ENCODE measurements around the gene RRM2. TPM values are rescaled to one million over a fixed set of nuclear protein-coding genes. Genes with fewer than 3 reads are reported as not detected.
"Not testable (repeated sequence)": the region's sequence is repeated elsewhere in the genome, so short reads cannot be mapped to it uniquely, and the experiment has no call there.

The RRM2 gene
- total RNA-seq, 1 donor from 2014 or later, result 374 TPM

DNA sequence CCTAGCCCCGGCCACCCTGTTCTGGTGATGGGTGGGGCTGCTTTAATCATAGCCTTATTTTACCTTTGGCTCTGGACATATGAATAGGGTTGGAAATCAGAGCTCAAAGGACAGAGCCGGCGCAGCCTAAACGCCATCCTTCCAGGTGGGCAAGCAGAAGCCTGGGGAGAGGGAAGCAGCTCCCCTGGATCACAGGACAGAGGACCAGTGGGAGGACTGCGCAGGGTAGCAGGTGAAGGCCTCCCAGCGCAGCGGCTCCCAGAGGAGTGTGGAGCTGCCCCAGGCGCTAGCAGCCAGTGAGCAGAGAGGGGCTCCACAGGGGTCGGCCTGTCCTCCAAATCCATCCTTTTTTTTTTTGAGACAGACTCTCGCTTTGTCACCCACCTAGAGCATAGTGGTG is 25.9 kb upstream of the RRM2 start:
- Mint-ChIP-seq H3K36me3 (ENCODE audit: low read depth) (peaks cover 3% of the 10 kb centered on the region), H3K4me1 (ENCODE audit: low read depth) (peaks cover 10% of the 10 kb centered on the region), H3K27ac (no peak overlapping the region), H3K4me3 (ENCODE audit: low read depth) (no peak overlapping the region), H3K27me3 (ENCODE audit: low read depth) (peaks cover 34% of the 10 kb centered on the region), H3K9me3 (no peaks in the 10 kb centered on the region)
- no peak for DNase-seq (ENCODE audit: low spot score)
- intact Hi-C loops (cut with micrococcal nuclease), result loop anchor here (1.0 kb wide), 1 partner anchor 24 kb away; no protein-coding TSS in a partner anchor

DNA sequence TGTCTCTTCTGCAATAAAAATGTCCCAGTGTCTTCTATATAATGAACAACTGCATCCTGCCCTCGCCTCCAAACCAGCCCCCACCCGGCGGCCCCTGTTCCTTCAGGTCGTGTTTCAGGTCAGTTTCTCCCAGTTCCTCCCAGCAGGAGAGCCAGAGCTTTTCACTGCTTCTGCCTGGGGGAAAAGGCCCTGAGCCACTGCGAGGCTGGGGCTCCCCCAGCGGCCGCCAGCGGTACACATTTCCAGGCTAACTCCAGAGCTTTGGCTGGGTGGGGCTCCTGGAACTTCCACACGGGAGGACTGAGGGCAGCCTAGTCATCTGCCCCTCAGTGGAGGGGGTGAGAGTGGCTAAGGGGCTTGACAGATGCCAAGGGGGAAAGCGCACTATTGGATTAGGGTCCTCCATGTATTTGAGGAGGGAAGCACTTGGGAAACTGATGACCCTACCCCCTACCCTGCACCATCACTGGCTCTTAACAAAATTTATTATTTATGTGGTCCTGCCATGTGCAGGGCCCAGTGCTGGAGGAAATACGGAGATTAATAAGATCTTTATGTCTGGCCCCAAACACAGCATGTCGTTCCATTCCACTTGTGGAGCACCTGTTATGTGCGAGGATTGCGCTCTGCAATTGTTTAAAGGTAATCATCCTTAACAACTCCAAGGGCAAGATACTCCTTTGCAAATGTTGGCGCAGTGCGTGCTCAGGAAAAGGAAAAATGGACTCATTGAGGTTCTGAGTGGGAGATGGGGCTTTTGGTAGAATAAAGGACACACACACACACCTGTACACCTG is 25.0 kb upstream of the RRM2 start:
- H3K4me1 Mint-ChIP-seq (ENCODE audit: low read depth), result peaks cover 4% of the 10 kb centered on the region
- H3K27me3 Mint-ChIP-seq (ENCODE audit: low read depth), result peaks cover 28% of the 10 kb centered on the region
- H3K36me3 Mint-ChIP-seq (ENCODE audit: low read depth), result no peaks in the 10 kb centered on the region
- H3K27ac Mint-ChIP-seq, result no peak overlapping the region
- no peak overlapping the region for H3K4me3 Mint-ChIP-seq (ENCODE audit: low read depth)
- no peak for DNase-seq (ENCODE audit: low spot score)
- intact Hi-C loops (cut with micrococcal nuclease), result loop anchor here (1.0 kb wide), 1 partner anchor 25 kb away; no protein-coding TSS in a partner anchor
- H3K9me3 Mint-ChIP-seq, result no peaks in the 10 kb centered on the region

DNA sequence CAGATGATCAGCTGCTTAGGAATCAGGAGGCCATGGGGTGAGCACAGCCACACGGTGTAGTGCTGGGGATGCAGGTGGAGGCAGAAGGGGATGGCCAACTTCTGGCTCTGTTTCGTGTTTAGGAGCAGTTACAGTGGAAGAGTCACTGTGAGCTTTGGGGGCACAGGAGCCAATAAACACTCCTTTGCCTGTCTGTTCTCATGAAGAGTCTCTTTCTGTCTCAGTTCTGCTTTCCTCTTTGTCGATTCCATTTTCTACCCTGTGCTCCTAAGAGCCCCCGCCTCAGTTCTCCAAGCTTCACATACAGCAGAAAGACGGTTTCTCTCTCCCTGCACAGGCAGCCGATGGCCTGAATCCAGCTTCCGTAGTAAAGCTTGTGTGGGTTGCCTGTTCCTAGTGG is 21.0 kb upstream of the RRM2 start:
- Mint-ChIP-seq H3K4me3 (ENCODE audit: low read depth) (no peak overlapping the region), H3K27ac (no peak overlapping the region), H3K9me3 (no peaks in the 10 kb centered on the region), H3K36me3 (ENCODE audit: low read depth) (no peaks in the 10 kb centered on the region), H3K4me1 (ENCODE audit: low read depth) (peaks cover 2% of the 10 kb centered on the region), H3K27me3 (ENCODE audit: low read depth) (peaks cover 15% of the 10 kb centered on the region)
- intact Hi-C loops (cut with micrococcal nuclease), result no loop called here
- DNase-seq (ENCODE audit: low spot score), result no peak

DNA sequence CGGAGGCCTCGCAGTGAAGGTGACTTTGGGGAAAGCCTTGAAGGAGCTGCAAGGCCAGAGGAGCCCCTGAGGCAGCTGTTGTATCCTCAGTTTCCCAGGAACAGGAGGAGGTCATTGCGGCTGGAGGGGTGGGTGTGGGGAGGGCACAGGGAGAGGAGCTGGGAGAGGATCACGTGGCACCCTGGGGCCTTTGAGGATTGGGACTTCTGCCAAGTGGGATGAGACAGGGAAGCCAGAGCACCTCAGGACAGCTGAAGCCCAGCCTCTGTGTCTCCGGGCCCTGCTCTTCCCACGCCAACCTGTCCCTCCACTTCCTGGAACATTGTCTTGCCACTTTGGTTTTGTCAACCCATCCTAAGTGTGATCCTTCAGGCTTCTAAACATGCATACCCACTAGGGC is 19.4 kb upstream of the RRM2 start:
- DNase-seq (ENCODE audit: low spot score), result no peak
- Mint-ChIP-seq H3K4me1 (ENCODE audit: low read depth) (no peaks in the 10 kb centered on the region), H3K27me3 (ENCODE audit: low read depth) (peaks cover 10% of the 10 kb centered on the region), H3K9me3 (no peaks in the 10 kb centered on the region), H3K4me3 (ENCODE audit: low read depth) (no peak overlapping the region), H3K36me3 (ENCODE audit: low read depth) (no peaks in the 10 kb centered on the region), H3K27ac (no peak overlapping the region)
- intact Hi-C loops (cut with micrococcal nuclease), result no loop called here

DNA sequence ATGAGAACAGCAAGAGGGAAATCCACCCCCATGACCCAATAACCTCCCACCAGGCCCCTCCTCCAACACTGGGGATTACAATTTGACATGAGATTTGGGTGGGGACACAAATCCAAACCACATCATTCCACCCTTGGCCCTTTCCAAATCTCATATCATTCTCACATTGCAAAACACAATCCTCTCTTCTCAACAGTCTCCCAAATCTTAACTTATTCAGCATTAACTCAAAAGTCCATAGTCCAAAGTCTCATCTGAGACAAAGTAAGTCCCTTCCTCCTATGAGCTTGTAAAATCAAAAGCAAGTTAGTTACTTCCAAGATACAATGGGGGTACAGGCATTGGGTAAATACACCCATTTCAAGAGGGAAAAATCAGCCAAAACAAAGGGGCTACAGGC is 17.6 kb upstream of the RRM2 start:
- H3K27me3 Mint-ChIP-seq (ENCODE audit: low read depth); intact Hi-C loops (cut with micrococcal nuclease): not testable (repeated sequence)

DNA sequence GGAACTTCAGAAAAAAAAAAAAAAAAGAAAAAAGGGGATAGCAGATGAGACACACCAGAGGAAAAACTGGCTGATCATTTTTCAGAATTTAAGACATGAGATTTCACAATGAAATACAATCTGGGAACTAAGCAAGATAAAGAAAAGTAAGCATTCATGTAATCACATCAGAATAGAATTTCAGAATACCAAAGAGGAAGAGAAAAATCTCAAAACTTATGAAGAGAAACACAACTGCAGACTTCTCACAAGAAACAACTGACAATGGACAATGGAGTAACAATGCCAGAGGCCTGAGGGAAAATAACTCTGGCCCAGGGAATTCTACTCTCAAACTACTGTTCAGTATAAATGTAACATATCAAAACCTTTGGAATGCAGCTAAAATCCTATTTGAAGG is 13.2 kb upstream of the RRM2 start:
- Mint-ChIP-seq H3K36me3 (ENCODE audit: low read depth) (no peaks in the 10 kb centered on the region), H3K9me3 (no peaks in the 10 kb centered on the region), H3K27me3 (ENCODE audit: low read depth) (no peaks in the 10 kb centered on the region), H3K27ac (no peak overlapping the region), H3K4me1 (ENCODE audit: low read depth) (no peaks in the 10 kb centered on the region), H3K4me3 (ENCODE audit: low read depth) (no peak overlapping the region)
- intact Hi-C loops (cut with micrococcal nuclease), result no loop called here
- DNase-seq (ENCODE audit: low spot score), result no peak

More for the DNA sequence above, 17.6 kb upstream of the RRM2 start:
- not testable (repeated sequence) for H3K4me3 Mint-ChIP-seq (ENCODE audit: low read depth); DNase-seq (ENCODE audit: low spot score); H3K9me3 Mint-ChIP-seq; H3K4me1 Mint-ChIP-seq (ENCODE audit: low read depth); H3K27ac Mint-ChIP-seq; H3K36me3 Mint-ChIP-seq (ENCODE audit: low read depth)

DNA sequence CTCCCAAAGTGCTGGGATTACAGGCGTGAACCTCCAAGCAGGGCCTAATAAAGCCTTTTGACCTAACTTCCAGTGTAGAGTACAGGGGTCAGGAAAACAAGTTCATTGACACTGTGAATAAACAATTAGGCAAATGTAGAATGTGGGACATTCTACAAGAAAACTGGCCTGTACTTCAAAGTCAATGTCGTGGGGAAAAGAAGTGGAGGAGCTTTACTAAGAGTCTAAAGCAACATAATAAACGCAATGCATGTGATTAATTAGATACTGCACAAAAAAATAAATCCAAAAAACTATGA is 3.6 kb upstream of the RRM2 start:
- Mint-ChIP-seq H3K36me3 (ENCODE audit: low read depth) (peaks cover 28% of the 10 kb centered on the region), H3K27me3 (ENCODE audit: low read depth) (no peaks in the 10 kb centered on the region), H3K4me3 (ENCODE audit: low read depth) (peak overlapping the region; percentile 55), H3K4me1 (ENCODE audit: low read depth) (peaks cover 19% of the 10 kb centered on the region), H3K9me3 (no peaks in the 10 kb centered on the region), H3K27ac (peak overlapping the region; percentile 22)
- intact Hi-C loops (cut with micrococcal nuclease), result loop anchor here (2.0 kb wide), 1 partner anchor 46 kb away; no protein-coding TSS in a partner anchor
- no peak for DNase-seq (ENCODE audit: low spot score)

DNA sequence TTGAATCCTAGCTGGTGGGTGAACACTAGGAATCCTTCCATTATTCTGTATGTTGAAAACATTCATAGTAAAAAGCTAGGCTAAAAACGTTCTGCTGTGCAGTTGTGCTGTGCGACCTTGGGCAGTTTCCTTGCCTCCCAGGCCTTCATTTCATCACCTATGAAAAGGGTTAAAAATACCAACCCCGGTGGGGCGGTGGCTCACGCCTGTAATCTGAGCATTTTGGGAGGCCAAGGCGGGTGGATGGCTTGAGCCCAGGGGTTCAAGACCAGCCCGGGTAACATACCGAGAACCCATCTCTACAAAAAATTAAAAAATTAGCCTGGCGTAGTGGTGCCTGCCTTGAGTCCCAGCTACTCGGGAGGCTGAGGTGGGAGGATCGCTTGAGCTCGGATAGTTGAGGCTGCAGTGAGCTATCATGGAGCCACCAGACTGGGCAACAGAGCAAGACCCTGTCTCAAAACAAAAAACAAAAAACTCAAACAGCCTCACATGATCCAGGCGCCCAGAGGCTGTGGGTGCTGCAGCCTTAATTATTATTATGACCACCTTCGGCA is 2.9 kb upstream of the RRM2 start:
- Mint-ChIP-seq H3K36me3 (ENCODE audit: low read depth) (peaks cover 35% of the 10 kb centered on the region), H3K27me3 (ENCODE audit: low read depth) (no peaks in the 10 kb centered on the region), H3K4me3 (ENCODE audit: low read depth) (peak overlapping the region; percentile 99), H3K9me3 (no peaks in the 10 kb centered on the region), H3K27ac (peak overlapping the region; percentile 100), H3K4me1 (ENCODE audit: low read depth) (peaks cover 24% of the 10 kb centered on the region)
- DNase-seq (ENCODE audit: low spot score), result no peak
- intact Hi-C loops (cut with micrococcal nuclease), result loop anchor here (1.0 to 5.0 kb wide), 8 partner anchors 47 to 697 kb away; partner anchors contain the start of genes CPSF3, IAH1, ITGB1BP1 and KLF11

DNA sequence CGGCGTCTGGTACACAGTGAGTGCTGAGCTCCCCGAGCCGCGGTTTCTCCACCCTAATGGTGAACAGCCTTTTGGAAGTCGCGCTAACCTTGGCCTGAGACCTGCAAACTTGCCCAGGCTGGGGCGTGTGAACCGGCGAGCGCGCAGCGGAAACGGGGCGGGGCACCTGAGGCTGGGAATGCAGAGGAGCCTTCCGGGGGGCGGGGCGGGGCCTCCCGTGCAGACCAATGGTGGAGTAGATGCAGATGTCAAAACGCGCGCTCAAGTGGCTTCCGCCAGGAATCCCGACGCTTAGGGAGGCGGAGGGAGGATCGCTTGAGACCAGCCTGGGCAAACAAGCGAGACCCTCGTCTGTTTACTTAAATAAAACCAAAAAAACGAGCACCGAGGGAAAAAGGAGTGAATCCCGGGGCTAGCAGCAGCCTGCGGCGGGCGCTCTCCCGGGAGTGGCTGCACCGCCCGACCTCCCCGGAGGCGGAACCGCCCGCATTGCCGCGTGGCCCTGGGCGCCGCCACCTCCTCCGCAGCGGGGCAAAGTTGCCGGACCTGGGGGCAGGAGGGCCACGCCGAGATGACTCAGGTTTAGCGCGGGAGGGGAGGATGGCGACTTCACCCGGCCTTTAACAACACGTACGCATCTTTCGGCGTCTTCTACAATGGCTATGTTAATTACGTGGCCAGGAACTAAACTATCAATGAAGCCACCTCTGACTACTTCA is 2.2 kb upstream of the RRM2 start:
- H3K27ac Mint-ChIP-seq, result peak overlapping the region; percentile 100
- peak; percentile 93 for DNase-seq (ENCODE audit: low spot score)
- peaks cover 42% of the 10 kb centered on the region for H3K36me3 Mint-ChIP-seq (ENCODE audit: low read depth)
- peak overlapping the region; percentile 99 for H3K4me3 Mint-ChIP-seq (ENCODE audit: low read depth)
- intact Hi-C loops (cut with micrococcal nuclease), result loop anchor here (1.0 to 5.0 kb wide), 7 partner anchors 77 to 698 kb away; partner anchors contain the start of genes CPSF3, IAH1, ITGB1BP1 and KLF11
- H3K4me1 Mint-ChIP-seq (ENCODE audit: low read depth), result peaks cover 30% of the 10 kb centered on the region
- no peaks in the 10 kb centered on the region for H3K27me3 Mint-ChIP-seq (ENCODE audit: low read depth)
- no peaks in the 10 kb centered on the region for H3K9me3 Mint-ChIP-seq

DNA sequence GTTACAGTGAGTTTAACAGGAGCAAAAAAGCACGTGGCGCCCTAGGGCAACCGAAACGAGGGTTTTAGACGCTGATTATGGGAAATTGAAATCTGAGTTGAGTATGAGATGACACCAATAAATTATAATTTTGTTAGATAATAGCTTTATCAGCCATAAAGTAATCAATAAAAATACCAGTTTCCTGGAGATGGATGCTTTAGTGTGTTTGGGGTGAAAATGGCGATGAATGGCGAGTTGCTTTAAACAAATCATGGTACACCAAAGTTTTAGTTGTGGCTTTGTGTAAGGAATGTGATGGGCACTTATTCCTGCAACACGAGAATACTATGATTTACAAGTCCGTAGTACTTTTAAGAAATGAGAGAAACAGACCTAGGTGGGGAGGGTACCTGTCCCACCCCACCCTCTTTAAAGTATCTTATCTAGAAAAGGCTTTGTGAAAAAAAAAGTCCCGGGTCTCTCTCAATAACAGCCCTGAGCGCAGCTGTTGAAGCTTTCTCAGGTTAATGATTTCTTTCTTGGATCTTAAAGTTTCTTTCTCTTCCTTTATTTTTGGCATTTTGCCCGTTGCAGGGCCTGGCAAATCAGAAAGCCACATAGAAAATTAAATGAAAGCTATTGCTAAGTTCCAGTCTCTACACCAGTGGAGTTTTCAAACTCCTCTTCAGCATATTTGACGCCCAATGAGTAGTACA is 1.5 kb upstream of the RRM2 start:
- peak overlapping the region; percentile 99 for H3K4me3 Mint-ChIP-seq (ENCODE audit: low read depth)
- no peaks in the 10 kb centered on the region for H3K27me3 Mint-ChIP-seq (ENCODE audit: low read depth)
- H3K36me3 Mint-ChIP-seq (ENCODE audit: low read depth), result peaks cover 49% of the 10 kb centered on the region
- no peak for DNase-seq (ENCODE audit: low spot score)
- H3K27ac Mint-ChIP-seq, result peak overlapping the region; percentile 94
- intact Hi-C loops (cut with micrococcal nuclease), result loop anchor here (1.0 to 5.0 kb wide), 7 partner anchors 78 to 699 kb away; partner anchors contain the start of genes CPSF3, IAH1, ITGB1BP1 and KLF11
- H3K9me3 Mint-ChIP-seq, result no peaks in the 10 kb centered on the region
- H3K4me1 Mint-ChIP-seq (ENCODE audit: low read depth), result peaks cover 35% of the 10 kb centered on the region

DNA sequence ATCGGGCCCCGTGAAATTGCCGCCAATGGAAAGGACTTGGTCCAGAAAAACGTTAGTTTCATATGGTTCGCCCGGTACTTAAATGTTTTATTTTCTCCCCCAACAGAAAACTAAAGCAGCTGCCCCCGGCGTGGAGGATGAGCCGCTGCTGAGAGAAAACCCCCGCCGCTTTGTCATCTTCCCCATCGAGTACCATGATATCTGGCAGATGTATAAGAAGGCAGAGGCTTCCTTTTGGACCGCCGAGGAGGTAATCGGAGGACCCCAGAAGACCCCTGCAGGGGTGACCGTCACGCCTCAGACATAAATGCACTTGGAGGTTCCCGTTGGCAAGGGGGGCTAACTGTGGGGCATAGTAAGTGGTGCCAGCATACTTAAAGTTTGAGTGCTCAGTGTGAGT is 742 bp downstream of the RRM2 start:
- Mint-ChIP-seq H3K4me3 (ENCODE audit: low read depth) (peak overlapping the region; percentile 97), H3K27me3 (ENCODE audit: low read depth) (no peaks in the 10 kb centered on the region), H3K27ac (peak overlapping the region; percentile 95), H3K4me1 (ENCODE audit: low read depth) (peaks cover 44% of the 10 kb centered on the region), H3K36me3 (ENCODE audit: low read depth) (peaks cover 67% of the 10 kb centered on the region), H3K9me3 (no peaks in the 10 kb centered on the region)
- intact Hi-C loops (cut with micrococcal nuclease), result loop anchor here (2.0 to 5.0 kb wide), 6 partner anchors 146 to 701 kb away; partner anchors contain the start of genes CPSF3, IAH1 and ITGB1BP1
- no peak for DNase-seq (ENCODE audit: low spot score)

DNA sequence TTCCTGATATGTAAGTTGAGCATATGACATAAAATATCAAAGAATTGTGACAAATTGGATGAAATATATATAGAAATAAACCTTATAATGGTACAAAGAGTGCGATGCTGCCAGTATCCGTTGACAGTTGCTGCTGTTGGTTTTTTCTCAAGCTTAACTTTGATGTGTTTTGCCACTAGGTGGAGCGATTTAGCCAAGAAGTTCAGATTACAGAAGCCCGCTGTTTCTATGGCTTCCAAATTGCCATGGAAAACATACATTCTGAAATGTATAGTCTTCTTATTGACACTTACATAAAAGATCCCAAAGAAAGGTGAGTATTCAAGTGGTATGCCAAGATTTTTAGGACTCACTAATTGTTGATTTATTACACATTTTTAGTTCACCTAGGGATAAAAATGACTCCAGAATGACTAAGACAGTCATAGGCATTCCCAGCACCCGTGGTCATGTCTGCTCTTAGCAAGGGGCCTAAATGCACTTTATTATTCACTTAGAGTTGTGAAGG is 2.1 kb downstream of the RRM2 start:
- H3K27me3 Mint-ChIP-seq (ENCODE audit: low read depth), result no peaks in the 10 kb centered on the region
- H3K4me3 Mint-ChIP-seq (ENCODE audit: low read depth), result peak overlapping the region; percentile 97
- no peaks in the 10 kb centered on the region for H3K9me3 Mint-ChIP-seq
- peaks cover 79% of the 10 kb centered on the region for H3K36me3 Mint-ChIP-seq (ENCODE audit: low read depth)
- peak; percentile 48 for DNase-seq (ENCODE audit: low spot score)
- H3K4me1 Mint-ChIP-seq (ENCODE audit: low read depth), result peaks cover 51% of the 10 kb centered on the region
- peak overlapping the region; percentile 95 for H3K27ac Mint-ChIP-seq
- intact Hi-C loops (cut with micrococcal nuclease), result loop anchor here (1.0 to 5.0 kb wide), 8 partner anchors 44 to 702 kb away; partner anchors contain the start of genes CPSF3, CYS1, IAH1 and ITGB1BP1
